Heart left ventricle (tissue), 13 donors: ENCODE measurements around the gene BCAS1.

ENCODE experiments used
- CTCF ChIP-seq, 12 donors: fragments of 200-600 bp; sonication (generic) in 4 of 12; IDR thresholded peaks; one replicate each; pipeline versions ENCODE4 v1.5.0 to v1.8.0; 2018 to 2022; ENCODE audit warnings: antibody characterized with exemption in 12 of 12, mild to moderate bottlenecking in 5 of 12
- POLR2A ChIP-seq, 2 donors: fragments of 450-650 bp; IDR thresholded peaks; one replicate each; pipeline ENCODE4 v1.6.1; 2017; ENCODE audit warnings: antibody characterized with exemption in 2 of 2, mild to moderate bottlenecking in 2 of 2, moderate library complexity in 2 of 2
- donor health status: ischemic (EF 13 %, LVEDD 7.1; RV severe dilation, severe dysfunction).
- donor health status: DM: no; HTN: yes; CAD: no.
- donor health status: DM: no; HTN: no; CAD: no.
- donor health status: ischemic (EF 25% LVEDD 6.9; RV normal size, moderate dysfunction).
- donor health status: ischemic (EF 25% LVEDD 5.7; RV mildly dilated, moderate dysfunction).
- donor health status: ischemic (EF 35%, LVEDD 5.7; RV mildly dilated, moderate dysfunction).
- donor health status: nonischemic (EF 11% LVEDD 7.7; RV severe dilation, severe dysfunction).
- donor health status: DM: yes; HTN: yes; CAD: no.
- donor health status: PGD.
- donor health status: ischemic (EF 29% LVEDD 5.4; RV normal size, mild dysfunction).
- donor health status: nonischemic (EF 23%, LVEDD 6.1; RV moderate dilation, normal function).

GRCh38 chr20:54023406-54023805 is 47.0 kb downstream of the BCAS1 start:
- no peak for TF ChIP-seq CTCF (IDR thresholded peaks at IDR 0.05)
- no peak for TF ChIP-seq POLR2A (IDR thresholded peaks at IDR 0.05)
